Stomach (tissue), 9 donors: ENCODE measurements around the gene WDR53. TPM values are rescaled to one million over a fixed set of nuclear protein-coding genes. Genes with fewer than 3 reads are reported as not detected.

Experiments
- DNase-seq, 2 donors: peaks; one replicate each; pipeline versions ENCODE4 v3.0.0 to v3.0.0-alpha.2; 2013 to 2019
- H3K27ac ChIP-seq, 5 donors: fragments of 200-600 bp in 4 of 5; sonication (generic) in 4 of 5; one replicate each; pipeline ENCODE4 v1.5.1; 2013 to 2019; ENCODE audit warnings: mild to moderate bottlenecking in 1 of 5, moderate library complexity in 1 of 5
- H3K27me3 ChIP-seq, 3 donors: fragments of 200-600 bp; sonication (generic); one replicate each; pipeline ENCODE4 v1.5.1; 2017 to 2019; ENCODE audit warnings: mixed run types in 1 of 3
- H3K36me3 ChIP-seq, 4 donors: fragments of 200-600 bp; sonication (generic); 1 replicate in 3 of 4; 2 replicates in 1 of 4; pipeline ENCODE4 v1.5.1; 2016 to 2019
- H3K4me1 ChIP-seq, 4 donors: fragments of 200-600 bp; sonication (generic); one replicate each; pipeline ENCODE4 v1.5.1; 2016 to 2019
- H3K4me3 ChIP-seq, 4 donors: fragments of 200-600 bp; sonication (generic) in 3 of 4; one replicate each; pipeline ENCODE4 v1.5.1; 2016 to 2019; ENCODE audit warnings: mild to moderate bottlenecking in 1 of 4
- H3K9me3 ChIP-seq, 4 donors: fragments of 200-600 bp; sonication (generic); one replicate each; pipeline ENCODE4 v1.5.1; 2016 to 2019
- EP300 ChIP-seq: sonication (generic); formaldehyde crosslinking; IDR thresholded peaks from one replicate; pipeline ENCODE4 v1.6.1; 2017; ENCODE audit warnings: antibody characterized with exemption
- POLR2A ChIP-seq, 4 donors: fragments of 450-650 bp; IDR thresholded peaks; one replicate each; pipeline ENCODE4 v1.6.1; 2016; ENCODE audit warnings: antibody characterized with exemption in 4 of 4, control low read depth in 2 of 4, mild to moderate bottlenecking in 1 of 4, moderate library complexity in 1 of 4
- POLR2AphosphoS5 ChIP-seq, 3 donors: sonication (generic); formaldehyde crosslinking; IDR thresholded peaks; one replicate each; pipeline ENCODE4 v1.6.1; 2016; ENCODE audit warnings: antibody characterized with exemption in 3 of 3
- WGBS, 5 donors: extraction: QIAGEN DNeasy Blood & Tissue Kit in 3 of 5; methylation state at CpG; one replicate each; pipeline versions ENCODE4 v1.1.5 to v1.1.7; 2013 to 2018; 5-methylcytosine and 5-hydroxymethylcytosine counted together
- intact Hi-C: fragments of 100-400 bp; cut with DNase I; formaldehyde crosslinking; loops from one replicate; pipeline ENCODE4 v1.15.1; 2023; ENCODE audit warnings: low total_unique reads
- polyA plus RNA-seq, 3 donors: library from polyadenylated mRNA; stranded (reverse); fragments of 200-250 nt; gene quantifications; one replicate each; pipeline ENCODE4 v1.2.3, GENCODE V29; 2013
- small RNA-seq, 4 donors: library from RNA; depleted of rRNA; stranded (forward); fragments of <200 nt; gene quantifications; one replicate each; pipeline ENCODE3, GENCODE V24; 2016
- total RNA-seq, 5 donors: library from RNA; depleted of rRNA; stranded (reverse); fragments of >200 nt; gene quantifications; one replicate each; pipeline versions ENCODE4 v1.1.0 to v1.2.3, GENCODE V29; 2014 to 2016
- TF ChIP-seq, protein P1 (sequence below), 7 experiments: fragments of 450-650 bp in 4 of 7; fragments of 200-600 bp in 3 of 7; sonication (generic) in 3 of 7; IDR thresholded peaks; one replicate each; pipeline ENCODE4 v1.5.1; 2016 to 2019; ENCODE audit warnings: antibody characterized with exemption in 7 of 7, control low read depth in 2 of 7, mild to moderate bottlenecking in 1 of 7
- donor health status: healthy with polysubstance abuse.
- donor health status: Bipolar disorder and iron deficiency.
- donor health status: healthy.

Gene WDR53
- total and polyA plus RNA-seq, 8 donors: 1.8 to 13.4 (median 6.9) TPM; not detected in 2

DNA sequence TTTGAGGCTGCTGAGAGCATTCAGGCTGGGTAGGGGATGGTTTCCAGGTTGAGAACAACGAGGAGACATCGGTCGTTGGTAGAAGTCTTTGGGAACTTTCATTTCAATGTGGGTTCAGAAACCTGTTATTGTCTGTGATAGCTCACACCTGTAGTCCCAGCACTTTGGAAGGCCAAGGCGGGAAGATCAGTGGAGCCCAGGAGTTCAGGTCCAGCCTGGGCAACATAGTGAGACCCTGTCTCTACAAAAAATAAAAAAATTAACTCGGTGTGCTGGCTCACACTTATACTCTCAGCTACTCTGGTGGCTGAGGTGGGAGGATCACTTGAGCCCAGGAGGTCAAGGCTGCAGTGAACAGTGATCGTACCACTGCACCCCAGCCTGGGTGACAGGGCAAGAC, 63.8 kb downstream of the WDR53 start:
- Histone ChIP-seq H3K36me3 (no peaks in the 10 kb centered on the region), H3K27ac (peak overlapping the region in 3 of 5 donors; percentile 95 to 99 (median 96)), H3K9me3 (peaks cover 0 to 4% (median 0%) of the 10 kb centered on the region in 4 donors), H3K4me3 (no peak overlapping the region), H3K27me3 (no peaks in the 10 kb centered on the region), H3K4me1 (peaks cover 9 to 28% (median 21%) of the 10 kb centered on the region in 4 donors)
- no peak for DNase-seq
- intact Hi-C loops: no loop called here
- 95 to 97% (median 96%) methylated on average over 6 of the region's 6 CpGs for WGBS, 5 donors
- TF ChIP-seq POLR2AphosphoS5 (IDR thresholded peaks at IDR 0.05) (no peak), POLR2A (IDR thresholded peaks at IDR 0.05) (no peak), EP300 (no peak)
- TF ChIP-seq, protein P1, sequence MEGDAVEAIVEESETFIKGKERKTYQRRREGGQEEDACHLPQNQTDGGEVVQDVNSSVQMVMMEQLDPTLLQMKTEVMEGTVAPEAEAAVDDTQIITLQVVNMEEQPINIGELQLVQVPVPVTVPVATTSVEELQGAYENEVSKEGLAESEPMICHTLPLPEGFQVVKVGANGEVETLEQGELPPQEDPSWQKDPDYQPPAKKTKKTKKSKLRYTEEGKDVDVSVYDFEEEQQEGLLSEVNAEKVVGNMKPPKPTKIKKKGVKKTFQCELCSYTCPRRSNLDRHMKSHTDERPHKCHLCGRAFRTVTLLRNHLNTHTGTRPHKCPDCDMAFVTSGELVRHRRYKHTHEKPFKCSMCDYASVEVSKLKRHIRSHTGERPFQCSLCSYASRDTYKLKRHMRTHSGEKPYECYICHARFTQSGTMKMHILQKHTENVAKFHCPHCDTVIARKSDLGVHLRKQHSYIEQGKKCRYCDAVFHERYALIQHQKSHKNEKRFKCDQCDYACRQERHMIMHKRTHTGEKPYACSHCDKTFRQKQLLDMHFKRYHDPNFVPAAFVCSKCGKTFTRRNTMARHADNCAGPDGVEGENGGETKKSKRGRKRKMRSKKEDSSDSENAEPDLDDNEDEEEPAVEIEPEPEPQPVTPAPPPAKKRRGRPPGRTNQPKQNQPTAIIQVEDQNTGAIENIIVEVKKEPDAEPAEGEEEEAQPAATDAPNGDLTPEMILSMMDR (IDR thresholded peaks at IDR 0.05): no peak

Small RNA genes within 50 kb of the gene (small RNA-seq; reads per million reads assigned to genes)
- gene RPS29P3: 0 reads per million in 4 donors

Other genes starting within 250 kb of the WDR53 start
- not detected for gene TM4SF19, start 230.2 kb downstream of the WDR53 start, total RNA-seq
- gene TM4SF19, start 230.2 kb downstream of the WDR53 start, polyA plus RNA-seq: under 1 TPM in 1 of 3 donors, not detected in 2; 0.55 TPM
- 10 to 100 TPM; 14.0 to 39.3 (median 25.4) TPM for gene UBXN7, start 136.1 kb downstream of the WDR53 start, total RNA-seq
- gene UBXN7, start 136.1 kb downstream of the WDR53 start, polyA plus RNA-seq: 1 to 10 TPM; 2.2 to 6.8 (median 4.7) TPM
- gene RNF168, start 64.8 kb downstream of the WDR53 start, total RNA-seq: 10 to 100 TPM in 3 of 5 donors, 1 to 10 TPM in 2; 6.1 to 27.8 (median 13.4) TPM
- gene RNF168, start 64.8 kb downstream of the WDR53 start, polyA plus RNA-seq: 1 to 10 TPM; 4.4 to 6.0 (median 5.2) TPM
- gene SMCO1, start 53.2 kb downstream of the WDR53 start, total RNA-seq: not detected
- not detected for gene SMCO1, start 53.2 kb downstream of the WDR53 start, polyA plus RNA-seq
- 10 to 100 TPM in 2 of 5 donors, 1 to 10 TPM in 3; 1.2 to 12.1 (median 5.7) TPM for gene FBXO45, start 106 bp upstream of the WDR53 start, total RNA-seq
- gene FBXO45, start 106 bp upstream of the WDR53 start, polyA plus RNA-seq: 1 to 10 TPM; 3.1 to 4.6 (median 3.7) TPM
- 1 to 10 TPM in 3 of 5 donors, under 1 TPM in 1, not detected in 1; 0.45 to 5.5 (median 1.6) TPM for gene NRROS, start 71.1 kb upstream of the WDR53 start, total RNA-seq
- gene NRROS, start 71.1 kb upstream of the WDR53 start, polyA plus RNA-seq: 1 to 10 TPM in 2 of 3 donors, under 1 TPM in 1; 0.85 to 1.4 (median 1.3) TPM
- 1 to 10 TPM in 1 of 5 donors, under 1 TPM in 1, not detected in 3; 0.18 to 1.8 TPM for gene CEP19, start 143.7 kb upstream of the WDR53 start, total RNA-seq
- gene CEP19, start 143.7 kb upstream of the WDR53 start, polyA plus RNA-seq: 1 to 10 TPM in 2 of 3 donors, under 1 TPM in 1; 0.63 to 3.1 (median 2.7) TPM
- 10 to 100 TPM in 4 of 5 donors, 1 to 10 TPM in 1; 4.6 to 60.8 (median 27.5) TPM for gene PIGX, start 143.8 kb upstream of the WDR53 start, total RNA-seq
- gene PIGX, start 143.8 kb upstream of the WDR53 start, polyA plus RNA-seq: 10 to 100 TPM in 2 of 3 donors, 1 to 10 TPM in 1; 7.6 to 11.3 (median 10.3) TPM
- gene PAK2, start 171.3 kb upstream of the WDR53 start, total RNA-seq: 10 to 100 TPM; 11.1 to 88.7 (median 42.4) TPM
- gene PAK2, start 171.3 kb upstream of the WDR53 start, polyA plus RNA-seq: 10 to 100 TPM; 13.5 to 17.6 (median 16.1) TPM